MM.1S (cell line): ENCODE results near the gene CTSC.
"Not testable (repeated sequence)": the region's sequence is repeated elsewhere in the genome, so short reads cannot be mapped to it uniquely, and the experiment has no call there.

Experiments used
- DNase-seq: peaks from one replicate; pipeline ENCODE4 v3.0.0-alpha.2; 2015
- H2AFZ ChIP-seq: fragments of 300-600 bp; sonication (generic); 2 replicates; pipeline ENCODE4 v1.6.0; 2016; ENCODE audit warnings: antibody characterized with exemption, low read length
- H3F3A ChIP-seq: fragments of 300-600 bp; sonication (generic); 2 replicates; pipeline ENCODE4 v1.6.1; 2016; ENCODE audit warnings: mild to moderate bottlenecking, antibody characterized with exemption, low read length, moderate library complexity, mixed read lengths; ENCODE audit not compliant: insufficient read depth
- H3K27ac ChIP-seq: fragments of 300-600 bp; sonication (generic); 2 replicates; pipeline ENCODE4 v1.5.1; 2016; ENCODE audit warnings: mild to moderate bottlenecking, low read length
- H3K27me3 ChIP-seq: fragments of 300-600 bp; sonication (generic); replicated peaks from 2 replicates; pipeline ENCODE4 v1.6.0; 2016; ENCODE audit warnings: low read length; ENCODE audit not compliant: insufficient read depth
- H3K36me3 ChIP-seq: fragments of 300-600 bp; sonication (generic); replicated peaks from 2 replicates; pipeline ENCODE4 v1.6.1; 2016; ENCODE audit warnings: mild to moderate bottlenecking, low read length, mixed read lengths; ENCODE audit not compliant: insufficient read depth
- H3K4me1 ChIP-seq: fragments of 300-600 bp; sonication (generic); 2 replicates; pipeline ENCODE4 v1.6.1; 2016; ENCODE audit warnings: low read length, mixed read lengths
- H3K4me2 ChIP-seq: fragments of 300-600 bp; sonication (generic); 2 replicates; pipeline ENCODE4 v1.6.0; 2016; ENCODE audit warnings: low read depth, low read length
- H3K4me3 ChIP-seq: fragments of 300-600 bp; sonication (generic); 2 replicates; pipeline ENCODE4 v1.5.1; 2016; ENCODE audit warnings: low read length, mixed read lengths
- H3K79me2 ChIP-seq: fragments of 300-600 bp; sonication (generic); 2 replicates; pipeline ENCODE4 v1.6.1; 2016; ENCODE audit warnings: mixed run types, low read length, mixed read lengths
- H3K9ac ChIP-seq: fragments of 300-600 bp; sonication (generic); 2 replicates; pipeline ENCODE4 v1.6.1; 2016; ENCODE audit warnings: low read length, mixed read lengths
- H3K9me2 ChIP-seq: fragments of 300-600 bp; sonication (generic); replicated peaks from 2 replicates; pipeline ENCODE4 v1.6.1; 2016; ENCODE audit warnings: mild to moderate bottlenecking, low read length, mixed read lengths; ENCODE audit not compliant: insufficient read depth
- H3K9me3 ChIP-seq: fragments of 300-600 bp; sonication (generic); replicated peaks from 2 replicates; pipeline ENCODE4 v1.6.1; 2016; ENCODE audit warnings: mild to moderate bottlenecking, low read length, mixed read lengths; ENCODE audit not compliant: insufficient read depth
- H4K20me1 ChIP-seq: fragments of 300-600 bp; sonication (generic); 2 replicates; pipeline ENCODE4 v1.6.1; 2016; ENCODE audit warnings: mild to moderate bottlenecking, low read length, moderate library complexity, mixed read lengths; ENCODE audit not compliant: insufficient read depth
- EZH2 ChIP-seq: fragments of 300-600 bp; sonication (generic); optimal IDR thresholded peaks from 2 replicates; pipeline ENCODE3; 2017; ENCODE audit warnings: low read depth, mild to moderate bottlenecking, antibody characterized with exemption, low read length, mixed read lengths
- EZH2phosphoT487 ChIP-seq: fragments of 300-600 bp; sonication (generic); IDR thresholded peaks from 2 replicates; pipeline ENCODE4 v1.6.1; 2018; ENCODE audit warnings: antibody characterized with exemption, low read length
- TF ChIP-seq, protein P1 (sequence below): fragments of 300-600 bp; sonication (generic); IDR thresholded peaks from 2 replicates; pipeline ENCODE4 v1.5.1; 2016; ENCODE audit warnings: antibody characterized with exemption, low read length, mixed read lengths

The CTSC gene

GRCh38 chr11:88326099-88326498, 11.4 kb downstream of the CTSC start:
- H3F3A ChIP-seq = no peaks in the 10 kb centered on the region
- peaks cover 7% of the 10 kb centered on the region for H3K79me2 ChIP-seq
- H3K4me3 ChIP-seq = no peak overlapping the region
- H3K4me2 ChIP-seq = no peak overlapping the region
- no peak for TF ChIP-seq EZH2phosphoT487
- no peak for TF ChIP-seq EZH2
- H3K9me3 ChIP-seq = no peaks in the 10 kb centered on the region
- no peaks in the 10 kb centered on the region; the same call in 1 of the 2 replicates for H4K20me1 ChIP-seq
- peaks cover under 1% of the 10 kb centered on the region; the same call in 1 of the 2 replicates for H3K36me3 ChIP-seq
- no peak overlapping the region for H3K9ac ChIP-seq
- H3K27me3 ChIP-seq = no peaks in the 10 kb centered on the region
- no peak for DNase-seq
- no peak overlapping the region for H3K27ac ChIP-seq
- no peak overlapping the region for H2AFZ ChIP-seq
- H3K9me2 ChIP-seq = no peaks in the 10 kb centered on the region
- peaks cover 13% of the 10 kb centered on the region; the same call in 1 of the 2 replicates for H3K4me1 ChIP-seq

DNA sequence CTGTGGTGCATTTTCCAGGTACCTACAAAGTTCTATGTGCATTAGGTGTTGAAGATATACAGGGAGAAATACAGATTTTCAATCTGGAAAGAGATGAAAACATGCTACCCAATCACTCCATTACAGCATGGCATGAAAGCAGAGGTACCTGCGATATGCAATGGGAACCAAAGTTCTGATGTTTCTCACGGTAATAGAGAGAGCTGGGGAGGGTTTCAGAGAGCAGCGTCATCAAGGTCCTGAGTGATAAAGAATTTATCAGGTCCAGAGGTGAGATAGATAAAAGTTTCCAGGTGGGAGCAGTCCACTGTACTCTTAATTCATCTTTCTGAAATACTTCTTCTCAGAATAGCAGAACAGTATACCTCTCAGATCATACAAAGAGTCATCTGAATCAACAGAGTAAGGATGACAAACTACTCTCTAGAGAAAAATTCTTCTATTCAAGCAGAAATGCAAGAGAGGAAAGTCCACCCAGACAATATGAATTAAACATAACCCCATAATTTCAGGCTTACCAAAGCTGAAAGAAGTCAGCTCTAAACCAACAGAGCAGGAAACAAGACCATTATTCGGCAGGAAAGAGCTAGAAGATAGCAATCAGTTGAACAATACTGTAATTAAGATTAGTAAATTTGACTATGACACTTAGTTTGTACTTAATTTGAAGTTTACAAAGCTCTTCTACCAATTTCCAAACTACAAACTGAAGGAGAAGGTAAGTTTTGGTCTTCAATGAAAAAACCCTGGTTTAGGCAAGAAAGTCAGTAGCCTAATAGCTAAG, 12.8 kb downstream of the CTSC start:
- no peak overlapping the region for H3K27ac ChIP-seq
- peaks cover 5% of the 10 kb centered on the region for H3K79me2 ChIP-seq
- H3K4me3 ChIP-seq = no peak overlapping the region
- no peaks in the 10 kb centered on the region for H3K27me3 ChIP-seq
- no peak overlapping the region for H2AFZ ChIP-seq
- H3K36me3 ChIP-seq = peaks cover 3% of the 10 kb centered on the region; the same call in 1 of the 2 replicates
- H4K20me1 ChIP-seq = no peaks in the 10 kb centered on the region; the same call in 1 of the 2 replicates
- no peaks in the 10 kb centered on the region for H3F3A ChIP-seq
- H3K4me2 ChIP-seq = no peak overlapping the region
- peaks cover 13% of the 10 kb centered on the region; the same call in 1 of the 2 replicates for H3K4me1 ChIP-seq
- H3K9me2 ChIP-seq = no peaks in the 10 kb centered on the region
- DNase-seq = no peak
- H3K9me3 ChIP-seq = no peaks in the 10 kb centered on the region
- H3K9ac ChIP-seq = no peak overlapping the region
- TF ChIP-seq, protein P1, sequence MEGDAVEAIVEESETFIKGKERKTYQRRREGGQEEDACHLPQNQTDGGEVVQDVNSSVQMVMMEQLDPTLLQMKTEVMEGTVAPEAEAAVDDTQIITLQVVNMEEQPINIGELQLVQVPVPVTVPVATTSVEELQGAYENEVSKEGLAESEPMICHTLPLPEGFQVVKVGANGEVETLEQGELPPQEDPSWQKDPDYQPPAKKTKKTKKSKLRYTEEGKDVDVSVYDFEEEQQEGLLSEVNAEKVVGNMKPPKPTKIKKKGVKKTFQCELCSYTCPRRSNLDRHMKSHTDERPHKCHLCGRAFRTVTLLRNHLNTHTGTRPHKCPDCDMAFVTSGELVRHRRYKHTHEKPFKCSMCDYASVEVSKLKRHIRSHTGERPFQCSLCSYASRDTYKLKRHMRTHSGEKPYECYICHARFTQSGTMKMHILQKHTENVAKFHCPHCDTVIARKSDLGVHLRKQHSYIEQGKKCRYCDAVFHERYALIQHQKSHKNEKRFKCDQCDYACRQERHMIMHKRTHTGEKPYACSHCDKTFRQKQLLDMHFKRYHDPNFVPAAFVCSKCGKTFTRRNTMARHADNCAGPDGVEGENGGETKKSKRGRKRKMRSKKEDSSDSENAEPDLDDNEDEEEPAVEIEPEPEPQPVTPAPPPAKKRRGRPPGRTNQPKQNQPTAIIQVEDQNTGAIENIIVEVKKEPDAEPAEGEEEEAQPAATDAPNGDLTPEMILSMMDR = no peak
- TF ChIP-seq EZH2phosphoT487 = no peak
- no peak for TF ChIP-seq EZH2

DNA sequence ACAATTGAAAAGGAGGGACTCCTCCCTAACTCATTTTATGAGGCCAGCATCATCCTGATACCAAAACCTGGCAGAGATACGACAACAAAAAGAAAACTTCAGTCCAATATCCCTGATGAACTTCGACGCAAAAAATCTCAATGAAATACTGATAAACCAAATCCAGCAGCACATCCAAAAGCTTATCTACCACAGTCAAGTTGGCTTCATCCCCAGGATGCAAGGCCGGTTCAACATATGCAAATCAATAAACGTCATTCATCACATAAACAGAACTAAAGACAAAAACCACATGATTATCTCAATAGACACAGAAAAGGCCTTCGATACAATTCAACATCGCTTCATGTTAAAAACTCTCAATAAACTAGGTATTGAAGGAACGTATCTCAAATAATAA, 14.7 kb downstream of the CTSC start:
- peaks cover 10% of the 10 kb centered on the region for H3K79me2 ChIP-seq
- not testable (repeated sequence) for H3K4me1 ChIP-seq

DNA sequence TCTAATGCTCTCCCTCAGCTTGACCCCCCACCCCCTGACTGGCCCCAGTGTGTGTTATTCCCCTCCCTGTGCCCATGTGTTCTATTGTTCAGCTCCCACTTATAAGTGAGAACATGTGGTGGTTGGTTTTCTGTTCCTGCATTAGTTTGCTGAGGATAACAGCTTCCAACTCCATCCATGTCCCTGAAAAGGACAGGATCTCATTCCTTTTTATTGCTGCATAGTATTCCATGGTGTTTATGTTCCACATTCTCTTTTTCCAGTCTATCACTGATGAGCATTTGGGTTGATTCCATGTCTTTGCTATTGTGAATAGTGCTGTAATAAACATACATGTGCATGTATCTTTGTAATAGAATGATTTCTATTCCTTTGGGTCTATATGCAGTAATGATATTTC, 16.1 kb downstream of the CTSC start:
- not testable (repeated sequence) for H3K27me3 ChIP-seq, H3K9me3 ChIP-seq, H2AFZ ChIP-seq, H4K20me1 ChIP-seq, H3K79me2 ChIP-seq, H3K4me2 ChIP-seq, H3K4me1 ChIP-seq, H3K27ac ChIP-seq, H3K36me3 ChIP-seq, H3F3A ChIP-seq, H3K4me3 ChIP-seq, H3K9me2 ChIP-seq, DNase-seq, H3K9ac ChIP-seq

More for the DNA sequence above, 14.7 kb downstream of the CTSC start:
- H3K4me3 ChIP-seq, H3K9me2 ChIP-seq, H3F3A ChIP-seq, H3K9me3 ChIP-seq, H3K27me3 ChIP-seq, DNase-seq, H3K4me2 ChIP-seq, H3K9ac ChIP-seq, H3K27ac ChIP-seq, H4K20me1 ChIP-seq, H3K36me3 ChIP-seq, H2AFZ ChIP-seq: not testable (repeated sequence)
